Endothelial cell of umbilical vein (primary cell): Measurements from ENCODE around the gene TSPAN13.

Experiments used
- CTCF ChIP-seq, 2 donors: IDR thresholded peaks; 1 replicate in 1 of 2; 2 replicates in 1 of 2; pipeline ENCODE4 v1.5.1; 2011; ENCODE audit warnings: low read length in 2 of 2, mild to moderate bottlenecking in 2 of 2, moderate library complexity in 2 of 2, control low read depth in 1 of 2, inconsistent platforms in 1 of 2, low read depth in 1 of 2; ENCODE audit not compliant: insufficient read depth in 1 of 2; ENCODE audit errors: extremely low read depth in 1 of 2
- EZH2 ChIP-seq: IDR thresholded peaks from 2 replicates; pipeline ENCODE4 v1.6.1; 2012; ENCODE audit warnings: borderline replicate concordance, low read depth, mild to moderate bottlenecking, moderate library complexity, low read length, inconsistent platforms; ENCODE audit not compliant: severe bottlenecking
- FOS ChIP-seq: IDR thresholded peaks from 2 replicates; pipeline ENCODE4 v1.6.1; 2011; ENCODE audit warnings: mild to moderate bottlenecking, low read length, moderate library complexity, borderline replicate concordance; ENCODE audit not compliant: insufficient read depth
- GATA2 ChIP-seq: IDR thresholded peaks from 2 replicates; pipeline ENCODE4 v1.7.0; 2011; ENCODE audit warnings: low read depth, mild to moderate bottlenecking, moderate library complexity, mixed read lengths, low read length; ENCODE audit not compliant: insufficient read length, insufficient read depth
- JUN ChIP-seq: IDR thresholded peaks from 2 replicates; pipeline ENCODE4 v1.6.1; 2011; ENCODE audit warnings: borderline replicate concordance, low read depth; ENCODE audit not compliant: insufficient read length, insufficient read depth
- MYC ChIP-seq: IDR thresholded peaks from one replicate; pipeline ENCODE4 v1.6.1; 2011; ENCODE audit warnings: mild to moderate bottlenecking, low read depth, low read length
- POLR2A ChIP-seq: IDR thresholded peaks from 2 replicates; pipeline ENCODE4 v1.6.1; 2012; ENCODE audit warnings: low read depth, mild to moderate bottlenecking, control low read depth, low read length
- POLR2AphosphoS5 ChIP-seq: IDR thresholded peaks from 2 replicates; pipeline ENCODE4 v1.6.1; 2012; ENCODE audit warnings: low read depth, mild to moderate bottlenecking, control low read depth, low read length, moderate library complexity; ENCODE audit not compliant: insufficient read depth
- TF ChIP-seq, protein P1 (sequence below): IDR thresholded peaks from 2 replicates; pipeline ENCODE4 v1.6.1; 2011; ENCODE audit not compliant: insufficient read depth, insufficient read length

DNA sequence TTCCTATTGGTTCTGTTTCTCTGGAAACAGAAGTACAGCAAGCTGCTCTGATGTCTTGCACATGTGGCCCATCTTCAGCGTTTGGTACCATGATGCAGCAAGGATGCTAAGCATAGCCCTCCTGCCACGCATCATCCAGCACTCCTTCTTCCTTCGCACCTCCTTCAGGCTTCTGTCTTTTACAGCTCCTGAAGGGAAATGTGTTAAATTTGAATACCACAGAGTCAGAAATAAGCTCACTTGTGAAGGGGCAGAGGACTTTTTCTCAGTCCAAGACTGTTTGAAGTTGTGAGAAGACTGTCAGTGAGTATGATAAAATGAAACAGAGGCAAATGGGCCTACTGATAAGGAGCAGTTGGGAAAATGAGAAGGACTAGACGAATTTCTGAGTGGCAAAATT lies 20.7 kb downstream of the TSPAN13 start:
- TF ChIP-seq CTCF (IDR thresholded peaks at IDR 0.05; ENCODE audit: extremely low read depth in 1 of 2, insufficient read depth in 1 of 2, low read depth in 1 of 2, low read length in 2 of 2) (no peak), POLR2A (no peak), EZH2 (no peak), GATA2 (no peak), FOS (no peak), POLR2AphosphoS5 (no peak), MYC (no peak), JUN (no peak)
- TF ChIP-seq, protein P1, sequence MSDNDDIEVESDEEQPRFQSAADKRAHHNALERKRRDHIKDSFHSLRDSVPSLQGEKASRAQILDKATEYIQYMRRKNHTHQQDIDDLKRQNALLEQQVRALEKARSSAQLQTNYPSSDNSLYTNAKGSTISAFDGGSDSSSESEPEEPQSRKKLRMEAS = no peak
